Vagina (tissue), 2 donors: Measurements from ENCODE around the gene TXNL4B.
A peak's percentile ranks its signal among the peaks of the same experiment; 100 is the strongest.

Experiments
- POLR2AphosphoS5 ChIP-seq, 2 donors: sonication (generic); formaldehyde crosslinking; IDR thresholded peaks; one replicate each; pipeline ENCODE4 v1.9.0; 2017; ENCODE audit warnings: antibody characterized with exemption in 2 of 2, mild to moderate bottlenecking in 2 of 2, low read depth in 1 of 2; ENCODE audit not compliant: insufficient read depth in 1 of 2
- TF ChIP-seq, protein P1 (sequence below), 3 experiments: fragments of 450-650 bp in 2 of 3; fragments of 200-600 bp in 1 of 3; sonication (generic) in 1 of 3; IDR thresholded peaks; one replicate each; pipeline ENCODE4 v1.5.1; 2017 to 2019; ENCODE audit warnings: antibody characterized with exemption in 3 of 3, mild to moderate bottlenecking in 2 of 3, moderate library complexity in 2 of 3

DNA sequence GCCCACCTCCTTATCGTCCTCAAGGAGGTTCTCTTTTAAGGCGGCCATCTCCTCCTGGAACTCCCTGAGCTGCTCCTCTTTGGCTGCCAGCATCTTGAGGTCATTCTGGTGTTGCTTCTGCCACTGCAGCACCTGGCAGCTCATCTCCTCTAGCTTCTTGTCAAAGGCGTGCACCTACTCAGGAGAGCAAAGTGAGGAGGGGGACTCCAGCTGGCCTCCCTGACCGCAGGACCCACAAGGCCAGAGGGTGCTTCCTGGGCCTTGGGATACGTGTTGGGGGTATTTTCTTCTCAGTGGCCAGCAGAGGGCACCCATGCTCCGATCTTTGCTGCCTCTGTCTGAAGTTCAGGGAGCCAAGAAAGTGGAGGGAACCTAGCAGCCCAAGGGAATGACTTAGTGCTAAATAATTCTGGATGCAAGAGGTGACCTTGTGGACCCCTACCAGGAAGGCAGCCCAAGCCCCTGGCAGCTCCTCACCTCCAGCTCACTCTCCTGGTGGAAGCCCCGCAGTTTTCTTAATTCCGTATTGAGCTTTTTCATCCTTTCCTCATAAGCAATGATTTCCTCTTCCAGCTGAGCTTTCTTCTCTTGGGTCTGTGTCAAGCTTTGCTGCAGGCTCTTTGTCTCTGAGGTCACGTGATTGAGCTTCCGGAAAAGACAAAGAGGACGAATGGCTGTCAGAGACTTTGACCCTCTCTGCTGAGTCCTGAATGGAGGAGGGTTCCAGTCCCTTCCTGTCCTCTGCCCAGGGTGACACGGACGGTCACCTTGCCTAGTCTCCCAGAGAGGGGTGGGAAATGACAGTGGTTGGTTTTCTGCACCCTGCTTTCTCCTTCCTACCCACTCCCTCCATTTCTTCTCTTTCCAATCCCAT lies 31.6 kb upstream of the TXNL4B start:
- TF ChIP-seq, protein P1, sequence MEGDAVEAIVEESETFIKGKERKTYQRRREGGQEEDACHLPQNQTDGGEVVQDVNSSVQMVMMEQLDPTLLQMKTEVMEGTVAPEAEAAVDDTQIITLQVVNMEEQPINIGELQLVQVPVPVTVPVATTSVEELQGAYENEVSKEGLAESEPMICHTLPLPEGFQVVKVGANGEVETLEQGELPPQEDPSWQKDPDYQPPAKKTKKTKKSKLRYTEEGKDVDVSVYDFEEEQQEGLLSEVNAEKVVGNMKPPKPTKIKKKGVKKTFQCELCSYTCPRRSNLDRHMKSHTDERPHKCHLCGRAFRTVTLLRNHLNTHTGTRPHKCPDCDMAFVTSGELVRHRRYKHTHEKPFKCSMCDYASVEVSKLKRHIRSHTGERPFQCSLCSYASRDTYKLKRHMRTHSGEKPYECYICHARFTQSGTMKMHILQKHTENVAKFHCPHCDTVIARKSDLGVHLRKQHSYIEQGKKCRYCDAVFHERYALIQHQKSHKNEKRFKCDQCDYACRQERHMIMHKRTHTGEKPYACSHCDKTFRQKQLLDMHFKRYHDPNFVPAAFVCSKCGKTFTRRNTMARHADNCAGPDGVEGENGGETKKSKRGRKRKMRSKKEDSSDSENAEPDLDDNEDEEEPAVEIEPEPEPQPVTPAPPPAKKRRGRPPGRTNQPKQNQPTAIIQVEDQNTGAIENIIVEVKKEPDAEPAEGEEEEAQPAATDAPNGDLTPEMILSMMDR (IDR thresholded peaks at IDR 0.05) = peak; percentile 9 to 57 (median 54)
- no peak for TF ChIP-seq POLR2AphosphoS5 (IDR thresholded peaks at IDR 0.05; ENCODE audit: insufficient read depth in 1 of 2, low read depth in 1 of 2)
